ENCODE measurements around the gene SARM1.

Gene SARM1

DNA sequence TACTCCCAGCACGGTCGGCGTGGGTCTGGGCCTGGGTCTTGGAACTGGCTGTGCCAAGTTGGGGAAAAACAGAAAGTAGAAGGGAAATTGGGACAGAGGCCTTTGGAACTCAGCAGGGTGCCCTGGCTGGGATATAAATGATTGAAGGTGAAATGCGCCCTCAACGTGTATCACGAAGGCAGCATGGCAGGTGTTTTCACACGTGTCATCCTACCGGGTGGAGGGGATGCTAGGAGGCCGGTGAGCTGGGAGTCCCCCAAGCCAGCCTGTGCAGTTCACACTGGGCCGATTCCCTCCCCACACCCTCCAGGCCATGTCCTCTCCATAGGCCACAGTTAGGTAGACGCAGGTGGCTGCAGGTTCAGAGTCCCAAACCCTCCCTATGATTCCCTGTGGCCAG lies 30.0 kb upstream of the SARM1 start:
- DNase-seq (ENCODE audit: low spot score), result no peak

DNA sequence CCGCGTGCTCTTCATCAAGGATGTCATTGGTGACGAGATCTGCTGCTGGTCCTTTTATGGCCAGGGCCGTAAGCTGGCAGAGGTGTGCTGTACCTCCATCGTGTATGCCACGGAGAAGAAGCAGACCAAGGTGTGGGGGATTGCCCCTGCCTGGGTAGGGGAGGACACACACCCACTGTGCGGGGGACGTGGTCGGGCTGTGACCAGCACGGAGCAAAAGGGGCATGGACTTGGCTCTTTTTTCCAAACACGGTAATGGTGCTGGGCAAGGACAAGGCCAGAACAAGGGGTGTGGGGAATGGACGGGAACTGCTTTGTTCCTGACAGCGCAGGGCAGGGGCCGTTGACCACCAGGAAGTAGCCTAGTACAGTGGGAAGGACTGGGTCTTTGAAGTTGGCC lies 29.2 kb upstream of the SARM1 start:
- DNase-seq (ENCODE audit: low spot score), result no peak

GRCh38 chr17:28343491-28343932 lies 28.0 kb upstream of the SARM1 start:
- no peak for DNase-seq (ENCODE audit: low spot score)

DNA sequence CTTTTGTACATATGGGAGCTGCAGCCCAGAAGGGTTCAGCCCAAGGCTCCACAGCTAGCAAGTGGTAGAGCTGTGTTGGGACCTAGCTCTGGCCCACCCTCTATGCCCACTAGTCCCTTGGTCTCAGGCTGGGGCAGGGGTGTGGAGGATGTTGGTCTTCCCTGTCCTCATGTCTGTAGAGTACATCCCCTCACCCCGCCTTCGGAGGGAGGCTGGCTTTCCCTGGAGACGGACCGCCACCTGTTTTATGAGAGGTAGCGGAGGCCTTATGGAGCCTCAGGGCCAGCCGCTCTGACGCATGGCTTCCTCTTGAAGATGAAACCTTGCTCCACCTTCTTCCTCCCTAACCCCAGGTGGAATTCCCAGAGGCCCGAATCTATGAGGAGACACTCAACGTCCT lies 27.5 kb upstream of the SARM1 start:
- no peak for DNase-seq (ENCODE audit: low spot score)

DNA sequence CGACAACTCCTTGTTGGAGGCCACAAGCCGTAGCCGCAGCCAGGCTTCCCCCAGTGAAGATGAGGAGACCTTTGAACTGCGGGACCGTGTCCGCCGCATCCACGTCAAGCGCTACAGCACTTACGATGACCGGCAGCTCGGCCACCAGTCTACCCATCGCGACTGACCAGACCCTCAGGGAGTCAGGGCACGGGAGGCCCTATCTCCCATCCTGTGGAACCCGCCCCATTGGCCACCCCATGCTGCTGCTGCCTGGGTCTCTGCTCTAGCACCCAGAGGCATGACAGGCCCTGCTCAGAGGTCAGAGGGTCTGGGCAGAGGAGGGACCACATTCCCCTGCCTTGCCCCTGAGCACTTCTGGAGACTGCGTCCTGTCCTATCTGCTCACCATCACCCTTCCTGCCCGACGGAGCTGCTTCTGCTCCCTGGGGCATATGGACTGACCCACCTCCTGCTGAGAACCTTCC lies 27.0 kb upstream of the SARM1 start:
- no peak for DNase-seq (ENCODE audit: low spot score)

DNA sequence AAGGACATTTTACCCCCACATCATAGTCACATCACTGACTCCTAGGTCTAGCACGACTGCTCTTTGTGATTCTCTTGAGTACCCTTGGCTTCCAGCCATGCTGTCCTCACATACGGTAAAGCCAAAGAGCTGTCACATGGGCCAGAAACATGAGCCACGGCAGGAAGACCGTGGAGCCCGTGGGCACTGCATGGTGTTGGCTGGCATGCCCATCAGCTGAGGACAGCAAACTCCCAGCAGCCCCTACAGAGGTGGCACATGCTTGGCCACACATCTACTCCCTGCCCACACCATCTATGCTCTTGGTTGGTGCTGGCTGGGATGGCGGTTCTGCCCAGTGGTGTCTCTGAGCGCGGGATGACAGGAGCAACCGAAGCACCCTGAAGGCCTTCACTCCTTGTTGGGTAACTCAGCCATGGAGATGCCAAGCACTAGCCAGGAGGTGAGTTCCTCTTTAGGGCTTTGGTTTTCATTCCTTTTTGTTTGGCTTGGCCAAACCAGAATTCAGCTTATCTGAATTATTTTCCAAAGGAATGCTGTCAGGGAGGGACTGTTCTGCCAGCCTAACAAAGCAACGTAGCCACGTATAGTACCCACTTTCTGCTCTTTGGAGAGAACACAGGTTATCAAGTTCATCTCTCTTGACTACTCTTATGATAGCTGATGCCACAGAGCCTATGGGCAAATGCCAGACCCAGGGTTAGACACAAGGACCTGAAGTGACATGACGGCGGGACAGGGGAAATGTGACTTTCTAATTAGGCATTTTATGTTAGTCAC lies 25.9 kb upstream of the SARM1 start:
- DNase-seq (ENCODE audit: low spot score), result no peak

GRCh38 chr17:28346199-28346580 lies 25.3 kb upstream of the SARM1 start:
- no peak for DNase-seq (ENCODE audit: low spot score)

DNA sequence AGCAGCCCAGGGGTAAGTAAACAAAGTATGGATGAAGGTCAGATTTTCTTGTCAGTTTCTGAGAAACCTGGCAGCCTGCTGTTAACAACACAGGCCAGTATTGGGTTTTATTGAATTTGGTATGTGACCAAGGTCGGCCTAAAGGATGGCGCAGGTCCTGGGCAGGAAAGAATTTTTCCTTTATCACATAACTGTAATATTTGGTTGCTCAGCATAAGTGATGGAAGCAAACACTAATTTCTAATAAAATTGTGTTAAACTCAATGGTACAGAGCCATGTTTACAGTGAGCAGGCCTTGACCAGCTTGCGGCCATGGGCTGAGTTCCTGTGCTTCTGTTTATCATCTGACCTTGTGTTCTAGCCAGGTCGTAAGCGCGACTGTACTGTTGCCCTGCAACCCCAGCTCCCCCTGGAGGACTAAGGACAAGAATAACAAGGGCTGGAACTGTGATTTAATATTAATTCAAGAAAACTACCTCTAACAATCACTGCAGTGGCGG lies 24.7 kb upstream of the SARM1 start:
- DNase-seq (ENCODE audit: low spot score), result no peak

DNA sequence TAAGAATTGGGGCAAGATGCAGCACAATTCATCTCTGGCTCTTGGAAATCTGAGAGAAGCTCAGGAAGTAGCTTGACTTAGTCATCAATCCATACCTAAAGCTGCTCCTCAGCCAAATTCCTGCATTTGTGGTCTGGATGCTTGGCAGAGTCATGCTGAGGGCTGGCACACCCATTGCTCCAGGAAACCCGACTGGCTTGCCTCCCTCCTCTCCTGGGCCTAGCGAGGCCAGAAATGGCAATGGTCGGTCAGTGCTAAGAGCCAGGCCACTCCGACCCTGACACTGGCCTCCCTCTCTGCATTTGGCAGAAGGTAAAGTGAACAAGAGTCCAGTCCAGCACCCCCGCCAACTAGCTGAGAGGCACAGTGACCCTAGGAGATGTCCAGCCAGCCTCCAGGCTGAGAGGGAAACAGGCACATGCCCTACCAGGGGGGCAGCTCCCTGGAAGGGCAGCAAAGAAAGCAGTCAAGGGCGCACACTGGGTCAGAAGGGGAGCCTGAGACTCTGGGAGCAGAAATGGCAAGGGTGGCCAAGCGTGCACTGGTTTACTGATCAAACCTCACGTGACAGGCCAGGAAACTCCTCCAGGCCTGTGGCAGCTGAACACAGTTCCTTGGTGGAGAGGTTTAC lies 24.1 kb upstream of the SARM1 start:
- DNase-seq (ENCODE audit: low spot score), result peak; percentile 92

GRCh38 chr17:28348979-28349378 lies 22.5 kb upstream of the SARM1 start:
- no peak for DNase-seq (ENCODE audit: low spot score)

DNA sequence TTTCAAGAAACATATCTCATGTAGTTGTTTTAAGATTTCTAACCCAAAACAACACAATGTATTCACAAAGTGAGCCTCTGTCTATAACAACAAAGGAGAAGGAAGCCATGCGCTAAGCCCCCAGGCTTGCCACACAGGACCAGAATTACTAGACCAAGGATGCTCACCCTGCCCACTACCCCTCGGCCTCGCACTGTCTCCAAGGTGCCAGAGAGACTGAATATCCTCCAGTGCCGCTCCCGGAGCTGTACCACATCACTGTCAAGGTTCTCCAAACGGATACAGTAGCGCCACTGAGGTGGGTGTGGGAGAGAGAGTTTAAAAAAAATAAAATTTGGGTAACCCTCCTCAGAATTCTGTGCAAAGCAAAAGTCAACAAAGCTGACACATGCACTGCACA lies 21.2 kb upstream of the SARM1 start:
- DNase-seq (ENCODE audit: low spot score), result no peak

DNA sequence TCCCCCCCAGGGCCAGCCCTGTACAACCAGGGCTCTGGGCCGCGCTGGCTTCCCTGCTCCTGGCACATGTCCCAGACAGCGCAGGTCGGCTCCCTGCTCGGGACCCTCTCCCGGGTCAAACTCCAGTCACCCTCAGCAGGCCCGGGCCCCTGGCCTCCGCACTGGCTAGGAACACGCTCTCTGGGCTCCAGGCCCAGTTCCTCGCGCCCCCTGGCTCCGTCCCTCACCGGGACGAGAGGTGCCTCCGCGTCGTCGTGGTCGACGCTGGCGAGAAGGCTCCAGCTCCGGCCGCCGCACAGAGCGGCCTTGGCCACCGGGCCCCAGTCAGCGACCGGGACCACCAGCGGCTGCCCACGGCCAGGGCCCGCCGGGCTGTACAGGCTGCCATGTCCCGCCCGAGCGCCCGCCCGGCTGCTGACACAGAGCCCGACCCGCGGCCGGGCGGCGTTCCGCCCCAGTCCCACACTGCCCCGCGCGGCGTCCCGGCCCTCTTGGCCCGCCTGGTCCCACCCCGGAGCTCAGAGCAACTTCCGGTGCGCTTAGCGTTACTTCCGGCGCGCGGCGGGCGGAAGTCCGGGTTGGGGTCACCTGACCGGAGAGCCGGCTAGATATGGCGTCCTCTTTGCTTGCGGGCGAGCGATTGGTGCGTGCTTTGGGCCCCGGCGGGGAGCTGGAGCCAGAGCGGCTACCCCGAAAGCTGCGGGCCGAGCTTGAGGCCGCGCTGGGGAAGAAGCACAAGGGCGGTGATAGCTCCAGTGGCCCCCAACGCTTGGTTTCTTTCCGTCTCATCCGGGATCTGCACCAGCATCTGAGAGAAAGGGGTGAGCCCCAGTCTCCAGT lies 14.2 kb upstream of the SARM1 start, which contains the start of gene POLDIP2:
Gene POLDIP2 (minus strand): TSS at position 467 of the 840 bp plus-strand sequence. CDS start 79 bp downstream, at position 388.
- peak; percentile 97 for DNase-seq (ENCODE audit: low spot score)

DNA sequence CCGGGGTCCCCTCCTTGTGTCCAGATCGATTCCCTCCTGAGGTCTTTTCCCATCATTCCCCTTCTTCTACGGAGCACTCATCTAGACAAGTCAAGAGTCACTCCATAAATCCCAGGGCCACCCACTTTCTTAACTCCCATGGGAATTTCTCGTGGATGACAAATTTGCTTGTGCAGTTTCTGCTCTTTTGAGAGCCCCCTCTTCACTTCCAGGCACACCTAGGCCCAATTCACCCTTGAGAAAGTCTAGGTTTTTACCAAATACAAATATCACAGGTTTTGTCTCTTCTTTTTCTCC lies 13.6 kb upstream of the SARM1 start:
- no peak for DNase-seq (ENCODE audit: low spot score)

- no peak for DNase-seq (ENCODE audit: low spot score)
Observed at GRCh38 chr17:28363186-28363585, 8.3 kb upstream of the SARM1 start.

DNA sequence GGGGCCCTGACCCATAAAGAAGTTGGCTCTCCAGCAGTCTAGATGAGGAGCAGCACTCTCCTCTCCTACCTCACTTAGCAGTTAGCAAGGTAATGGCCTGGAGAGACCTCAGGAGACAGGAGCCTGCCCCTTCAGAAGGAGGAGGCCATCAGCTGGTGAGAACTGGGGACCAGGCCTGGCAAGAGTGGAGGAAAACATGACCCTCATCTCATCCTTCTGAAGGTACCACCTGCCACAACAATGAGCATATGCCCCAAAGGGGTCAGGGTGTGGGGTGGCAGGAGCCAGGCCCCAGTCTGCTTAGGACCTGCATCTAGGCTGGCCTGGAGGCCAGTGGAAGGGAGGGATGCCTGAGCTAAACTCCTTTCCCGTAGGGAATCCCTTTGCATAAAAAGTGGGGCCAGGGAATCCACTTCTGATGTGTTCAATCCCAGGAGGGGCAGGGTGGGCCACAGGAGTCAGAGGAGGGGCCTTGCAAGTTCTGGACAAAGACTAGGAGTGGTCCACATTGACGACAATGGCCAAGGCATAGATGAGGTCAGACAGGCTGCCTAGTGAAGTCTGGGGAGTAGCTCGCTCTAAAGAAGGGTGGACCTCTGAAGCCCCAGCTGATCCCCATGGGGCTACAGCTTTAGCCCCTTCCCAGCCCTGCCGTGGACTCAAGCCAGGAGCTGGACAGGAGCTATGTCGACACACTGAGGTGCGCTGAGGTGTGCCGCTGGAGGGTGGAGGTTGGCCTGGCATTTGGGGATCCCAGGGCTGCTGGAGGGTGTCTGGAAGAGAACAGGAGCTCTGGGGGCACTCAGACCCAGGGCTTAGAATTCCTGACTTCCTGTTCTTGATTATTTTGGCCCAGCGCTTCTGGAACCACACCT lies 7.5 kb upstream of the SARM1 start:
- no peak for DNase-seq (ENCODE audit: low spot score)

GRCh38 chr17:28364665-28365363 lies 6.7 kb upstream of the SARM1 start, which contains the start of gene SEBOX:
TSS of gene SEBOX (minus strand) at chr17:28365199. CDS start at chr17:28365151, 48 bp downstream.
- no peak for DNase-seq (ENCODE audit: low spot score)

GRCh38 chr17:28365487-28365886 lies 6.0 kb upstream of the SARM1 start:
- no peak for DNase-seq (ENCODE audit: low spot score)

- DNase-seq (ENCODE audit: low spot score), result no peak
Observed at GRCh38 chr17:28366605-28367004, 4.9 kb upstream of the SARM1 start.

- no peak for DNase-seq (ENCODE audit: low spot score)
Observed at GRCh38 chr17:28367641-28368305, 3.7 kb upstream of the SARM1 start.

GRCh38 chr17:28368306-28368831 lies 3.1 kb upstream of the SARM1 start:
- DNase-seq (ENCODE audit: low spot score), result no peak
